ENCODE results near the gene UXS1.

Gene UXS1

GRCh38 chr2:106057206-106057605, 136.9 kb downstream of the UXS1 start:
- H3K9me3 ChIP-seq (ENCODE audit: control insufficient read depth, low read length), result no peaks in the 10 kb centered on the region
- no peaks in the 10 kb centered on the region for H3K27me3 ChIP-seq (ENCODE audit: control insufficient read depth, insufficient read depth, low read length)
- H3K9ac ChIP-seq (ENCODE audit: low read length), result no peak overlapping the region
- no peak overlapping the region for H3K4me3 ChIP-seq (ENCODE audit: low read length)
- no peaks in the 10 kb centered on the region for H3K4me1 ChIP-seq (ENCODE audit: control insufficient read depth, insufficient read depth, low read length)
- H3K36me3 ChIP-seq (ENCODE audit: control insufficient read depth, insufficient read depth, low read length), result no peaks in the 10 kb centered on the region

GRCh38 chr2:106054880-106055655, 139.0 kb downstream of the UXS1 start:
- no peaks in the 10 kb centered on the region for H3K27me3 ChIP-seq (ENCODE audit: control insufficient read depth, insufficient read depth, low read length)
- no peaks in the 10 kb centered on the region for H3K9me3 ChIP-seq (ENCODE audit: control insufficient read depth, low read length)
- H3K9ac ChIP-seq (ENCODE audit: low read length), result no peak overlapping the region
- no peaks in the 10 kb centered on the region for H3K4me1 ChIP-seq (ENCODE audit: control insufficient read depth, insufficient read depth, low read length)
- no peak overlapping the region for H3K4me3 ChIP-seq (ENCODE audit: low read length)
- no peaks in the 10 kb centered on the region for H3K36me3 ChIP-seq (ENCODE audit: control insufficient read depth, insufficient read depth, low read length)

DNA sequence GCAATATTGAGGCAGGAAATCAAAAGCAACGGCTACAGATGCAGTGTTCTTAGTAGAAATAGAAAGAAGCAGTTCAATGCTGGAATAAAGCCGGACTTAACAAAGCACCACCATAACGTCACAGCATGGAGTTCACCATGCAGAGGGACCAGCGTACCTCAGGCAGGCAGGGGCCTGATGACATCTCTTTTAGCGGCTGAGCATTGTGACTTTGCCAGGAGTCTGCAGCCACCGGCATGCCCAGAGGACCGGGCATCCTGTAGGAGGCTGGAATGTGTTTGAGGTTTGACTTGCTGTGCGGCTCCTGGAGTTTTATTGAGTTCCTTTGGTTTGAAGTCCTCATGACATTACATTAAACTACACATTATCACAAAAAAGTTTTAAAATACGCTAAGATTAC, 139.8 kb downstream of the UXS1 start:
- Histone ChIP-seq H3K9me3 (ENCODE audit: control insufficient read depth, low read length) (no peaks in the 10 kb centered on the region), H3K4me3 (ENCODE audit: low read length) (no peak overlapping the region), H3K9ac (ENCODE audit: low read length) (no peak overlapping the region), H3K4me1 (ENCODE audit: control insufficient read depth, insufficient read depth, low read length) (no peaks in the 10 kb centered on the region), H3K36me3 (ENCODE audit: control insufficient read depth, insufficient read depth, low read length) (no peaks in the 10 kb centered on the region), H3K27me3 (ENCODE audit: control insufficient read depth, insufficient read depth, low read length) (no peaks in the 10 kb centered on the region)

DNA sequence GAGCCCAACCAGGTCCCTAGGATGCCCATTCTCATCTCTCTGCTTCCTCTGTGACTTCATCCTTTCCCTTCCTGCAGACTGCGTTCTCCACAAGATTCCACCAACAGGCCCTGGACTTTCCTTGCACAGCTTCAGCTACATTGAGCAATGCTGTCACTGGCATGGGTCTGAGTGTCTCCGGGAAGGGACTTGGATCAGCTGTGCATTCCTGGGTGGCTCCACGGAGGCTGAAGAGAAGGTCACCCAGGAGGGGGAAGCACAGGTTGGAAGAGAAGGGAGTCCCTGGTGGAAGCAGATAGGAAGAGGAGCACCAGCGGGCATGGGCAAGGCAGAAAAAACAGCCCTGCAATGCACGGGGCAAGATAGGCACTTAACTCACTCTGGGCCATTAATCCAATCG, 140.5 kb downstream of the UXS1 start:
- Histone ChIP-seq H3K36me3 (ENCODE audit: control insufficient read depth, insufficient read depth, low read length) (no peaks in the 10 kb centered on the region), H3K27me3 (ENCODE audit: control insufficient read depth, insufficient read depth, low read length) (no peaks in the 10 kb centered on the region), H3K4me3 (ENCODE audit: low read length) (no peak overlapping the region), H3K9me3 (ENCODE audit: control insufficient read depth, low read length) (no peaks in the 10 kb centered on the region), H3K9ac (ENCODE audit: low read length) (no peak overlapping the region), H3K4me1 (ENCODE audit: control insufficient read depth, insufficient read depth, low read length) (no peaks in the 10 kb centered on the region)

GRCh38 chr2:106053116-106053515, 141.0 kb downstream of the UXS1 start:
- H3K4me3 ChIP-seq (ENCODE audit: low read length), result no peak overlapping the region

DNA sequence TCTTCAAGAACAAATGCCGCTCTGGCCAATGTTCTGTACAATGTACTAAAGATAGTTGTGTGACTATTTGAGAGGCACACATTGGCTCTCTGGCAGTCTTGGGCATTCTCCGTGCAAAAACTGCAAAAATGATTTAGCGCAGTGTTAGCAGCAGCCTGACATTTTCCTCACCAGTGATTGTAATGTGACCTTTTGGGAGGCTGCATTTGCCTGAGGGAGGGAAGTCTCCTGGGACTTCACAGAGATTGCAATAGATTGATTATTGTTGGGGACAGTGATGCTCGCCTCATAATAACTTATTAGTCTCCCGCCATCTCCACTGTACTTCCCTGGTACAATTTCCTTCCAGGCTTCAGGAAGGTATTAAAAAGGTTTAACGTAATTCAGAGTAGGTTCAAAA, 149.2 kb downstream of the UXS1 start:
- H3K9ac ChIP-seq (ENCODE audit: low read length), result no peak overlapping the region
- H3K4me1 ChIP-seq (ENCODE audit: control insufficient read depth, insufficient read depth, low read length), result no peaks in the 10 kb centered on the region
- H3K27me3 ChIP-seq (ENCODE audit: control insufficient read depth, insufficient read depth, low read length), result no peaks in the 10 kb centered on the region
- H3K4me3 ChIP-seq (ENCODE audit: low read length), result no peak overlapping the region
- no peaks in the 10 kb centered on the region for H3K36me3 ChIP-seq (ENCODE audit: control insufficient read depth, insufficient read depth, low read length)
- no peaks in the 10 kb centered on the region for H3K9me3 ChIP-seq (ENCODE audit: control insufficient read depth, low read length)

More at GRCh38 chr2:106053116-106053515, 141.0 kb downstream of the UXS1 start:
- Histone ChIP-seq H3K36me3 (ENCODE audit: control insufficient read depth, insufficient read depth, low read length) (no peaks in the 10 kb centered on the region), H3K9me3 (ENCODE audit: control insufficient read depth, low read length) (no peaks in the 10 kb centered on the region), H3K27me3 (ENCODE audit: control insufficient read depth, insufficient read depth, low read length) (no peaks in the 10 kb centered on the region), H3K4me1 (ENCODE audit: control insufficient read depth, insufficient read depth, low read length) (no peaks in the 10 kb centered on the region), H3K9ac (ENCODE audit: low read length) (no peak overlapping the region)

- Histone ChIP-seq H3K36me3 (ENCODE audit: control insufficient read depth, insufficient read depth, low read length) (no peaks in the 10 kb centered on the region), H3K4me3 (ENCODE audit: low read length) (no peak overlapping the region), H3K9ac (ENCODE audit: low read length) (no peak overlapping the region), H3K4me1 (ENCODE audit: control insufficient read depth, insufficient read depth, low read length) (no peaks in the 10 kb centered on the region), H3K27me3 (ENCODE audit: control insufficient read depth, insufficient read depth, low read length) (no peaks in the 10 kb centered on the region), H3K9me3 (ENCODE audit: control insufficient read depth, low read length) (no peaks in the 10 kb centered on the region)
These were observed 150.1 kb downstream of the UXS1 start for GRCh38 chr2:106044021-106044420.

Measured in mucosa of stomach (tissue), 1 donor.